NCI-H2081 treated with DMSO at 0.1 percent for 48 hours (cell line): ENCODE measurements around the gene CCDC157.
A peak's percentile ranks its signal among the peaks of the same experiment; 100 is the strongest.

ENCODE experiments used
- DNase-seq: peaks from one replicate; lab custom pipeline; 2025; lab: John Stamatoyannopoulos, UW

Gene CCDC157

GRCh38 chr22:30356449-30357235, at the start of gene CCDC157, which contains the start of gene SF3A1:
Gene CCDC157, plus strand, starts transcription at chr22:30357007. Its CDS starts 8,994 bp downstream, at chr22:30366001.
Gene SF3A1, minus strand, starts transcription at chr22:30356894. Its CDS starts 102 bp downstream, at chr22:30356792.
- peak; percentile 17 for DNase-seq

GRCh38 chr22:30307041-30307574, 49.7 kb upstream of the CCDC157 start:
- DNase-seq = no peak

DNA sequence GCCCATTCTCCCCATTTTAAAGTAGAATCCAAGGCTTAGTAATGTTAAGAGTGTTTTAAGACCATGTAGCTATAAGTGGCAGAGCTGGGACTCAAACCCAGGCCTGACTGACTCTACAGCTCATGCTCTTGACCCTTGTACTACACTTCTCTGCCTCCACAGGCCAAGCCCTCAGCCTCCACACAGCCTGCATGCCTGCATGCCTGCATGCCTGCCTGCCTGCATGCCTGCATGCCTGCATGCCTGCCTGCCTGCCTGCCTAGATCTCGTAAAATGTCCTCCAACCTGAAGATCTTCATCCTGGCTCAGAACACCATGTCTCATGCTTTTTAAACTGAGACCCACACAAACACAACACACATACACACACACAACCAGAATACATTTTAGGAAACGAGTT, 48.7 kb upstream of the CCDC157 start:
- DNase-seq = no peak

- no peak for DNase-seq
These were observed 48.1 kb upstream of the CCDC157 start for GRCh38 chr22:30308518-30309230.

DNA sequence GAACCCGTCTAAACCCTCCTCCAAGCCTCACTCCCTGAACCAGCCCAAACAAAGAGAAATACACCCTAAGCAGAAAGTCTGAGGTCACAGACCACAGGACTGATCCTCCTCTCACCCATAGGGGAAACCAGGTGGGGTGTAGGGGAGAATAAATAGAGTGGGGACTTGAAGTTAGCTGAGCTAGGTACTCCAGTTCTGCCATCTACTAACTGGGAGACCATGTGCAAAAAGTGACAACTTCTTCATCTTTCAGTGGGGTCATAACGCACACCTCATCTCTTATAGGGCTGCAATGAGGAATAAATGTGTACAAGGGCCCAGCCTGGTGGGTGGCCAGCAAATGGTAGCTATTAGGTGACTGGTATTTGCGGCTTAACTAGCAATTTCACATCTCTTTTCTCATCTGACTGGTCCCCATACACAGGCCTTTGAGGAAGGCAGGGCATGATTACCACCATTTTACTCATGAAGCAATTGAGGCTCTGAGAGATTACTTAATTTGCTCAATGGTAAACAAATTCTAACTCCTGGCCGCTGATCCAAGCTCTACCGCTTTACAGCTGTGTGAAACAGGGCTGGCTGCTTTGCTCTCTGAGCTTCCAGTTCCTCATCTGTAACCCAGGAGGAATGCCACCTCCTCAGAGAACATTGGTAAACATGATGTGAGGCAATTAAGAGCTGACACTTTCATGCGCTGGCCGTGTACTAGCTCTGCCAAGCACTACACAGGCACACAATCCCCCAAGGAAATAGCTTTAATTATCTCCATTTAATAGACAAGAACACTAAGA, 46.7 kb upstream of the CCDC157 start:
- no peak for DNase-seq

DNA sequence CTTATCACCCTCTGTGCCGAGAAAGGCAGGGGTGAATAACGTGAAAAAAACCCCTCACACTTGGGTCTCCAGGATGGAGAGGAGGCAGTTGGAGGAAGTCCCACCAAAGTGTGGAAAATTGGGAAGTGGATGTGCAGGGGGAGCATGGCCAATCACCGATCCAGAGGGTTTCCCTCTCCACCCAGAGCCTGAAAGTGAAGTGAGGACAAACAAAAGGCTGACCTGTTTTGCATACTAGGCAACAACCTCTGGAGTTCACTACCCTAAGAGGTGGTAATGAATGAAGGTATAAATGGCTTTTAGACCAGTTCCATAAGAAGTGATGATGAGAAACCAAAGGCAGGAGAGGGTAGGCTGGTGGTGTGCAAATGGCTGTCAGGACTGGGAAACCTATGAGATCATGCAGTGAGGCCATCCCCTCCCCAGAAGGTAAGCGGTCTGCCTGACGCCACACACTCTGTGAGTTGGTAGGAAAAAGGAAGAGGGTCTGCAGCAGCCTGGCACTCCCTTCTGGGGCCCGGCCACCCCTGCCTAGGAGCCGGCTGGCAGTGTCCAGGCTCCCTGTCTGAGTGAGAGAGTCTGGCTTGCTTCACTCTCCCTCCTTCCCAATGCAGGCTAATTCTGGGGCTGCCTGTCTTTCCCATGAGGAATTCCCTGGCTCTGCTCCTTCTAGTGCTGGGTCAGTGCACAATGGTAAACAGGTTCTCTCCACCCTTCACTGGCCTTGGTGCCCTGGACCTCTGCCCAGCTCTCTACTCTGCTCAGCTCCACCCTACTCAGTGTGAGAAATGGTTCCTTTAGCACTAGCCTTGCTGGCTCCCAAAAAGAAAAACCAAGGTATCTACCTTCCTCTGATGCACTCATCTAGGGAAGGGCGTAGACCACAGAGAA, 45.7 kb upstream of the CCDC157 start:
- no peak for DNase-seq

GRCh38 chr22:30312053-30312452, 44.8 kb upstream of the CCDC157 start:
- no peak for DNase-seq

GRCh38 chr22:30313527-30314363, 43.1 kb upstream of the CCDC157 start:
- no peak for DNase-seq

DNA sequence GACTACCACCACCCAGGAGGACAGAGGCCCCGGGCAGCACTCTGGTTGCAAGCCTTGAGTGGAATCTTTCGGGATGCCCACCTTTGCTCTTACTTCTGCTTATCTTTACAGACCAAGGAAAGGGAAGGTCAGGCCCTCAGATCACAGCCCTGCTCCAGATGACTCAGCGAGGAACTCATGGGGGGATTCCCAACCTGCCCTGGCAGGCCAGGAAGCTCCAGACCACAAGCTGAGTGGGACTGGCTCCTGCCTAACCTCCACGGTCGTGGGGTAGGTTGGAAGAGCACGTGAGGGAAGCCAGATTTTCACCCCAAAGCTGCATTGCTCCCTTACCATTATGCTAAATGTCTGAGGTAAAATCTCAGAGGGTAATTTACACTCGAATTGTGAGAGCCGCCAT, 41.9 kb upstream of the CCDC157 start:
- DNase-seq = no peak

GRCh38 chr22:30315962-30316576, 40.7 kb upstream of the CCDC157 start:
- DNase-seq = no peak

DNA sequence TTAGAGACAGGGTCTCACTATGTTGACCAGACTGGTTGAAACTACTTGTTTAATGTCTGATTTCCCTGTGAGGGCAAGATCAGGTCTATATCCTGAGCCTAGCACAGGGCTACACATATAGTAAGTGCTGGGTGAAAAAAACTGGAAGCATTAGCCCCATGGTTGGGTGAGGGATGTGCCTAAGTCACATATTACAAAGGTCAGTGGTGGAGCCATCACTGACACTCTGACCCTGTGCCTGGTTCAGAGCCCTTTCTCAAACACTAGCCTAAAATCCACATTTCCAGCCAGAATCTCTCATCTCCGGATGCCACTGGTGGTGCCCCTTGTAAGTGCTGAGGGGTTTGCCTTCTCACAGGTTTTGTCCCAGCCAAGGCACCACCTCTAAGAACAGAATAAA, 39.0 kb upstream of the CCDC157 start:
- no peak for DNase-seq

- DNase-seq = no peak
These were observed 37.9 kb upstream of the CCDC157 start for GRCh38 chr22:30318799-30319419.

DNA sequence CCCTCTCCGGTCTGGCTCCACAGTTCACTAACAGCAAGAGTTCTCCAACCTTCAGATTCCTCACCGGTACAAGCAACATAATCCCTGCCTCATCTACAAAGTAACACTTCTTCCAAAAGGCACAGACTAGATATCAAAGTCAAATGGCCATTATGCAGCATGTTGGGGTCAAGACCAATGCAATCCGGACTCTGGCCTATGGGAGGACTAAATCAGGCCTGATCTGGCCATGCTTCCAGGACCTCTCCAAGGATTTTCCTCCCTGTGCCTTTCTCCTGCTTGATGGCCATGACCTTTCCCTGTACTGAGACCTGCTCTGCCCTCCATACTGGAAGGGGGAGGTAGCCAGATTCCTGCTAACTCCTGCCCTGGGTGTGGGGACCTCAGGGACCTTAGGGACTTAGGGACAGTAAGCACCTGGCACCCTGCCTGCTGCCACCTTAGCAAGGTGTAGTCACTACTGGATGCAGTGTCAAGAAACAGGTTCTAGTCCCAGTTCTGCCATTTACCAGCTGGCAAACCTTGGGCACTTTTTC, 36.7 kb upstream of the CCDC157 start:
- no peak for DNase-seq

GRCh38 chr22:30321461-30321860, 35.3 kb upstream of the CCDC157 start:
- DNase-seq = no peak

GRCh38 chr22:30323246-30323645, 33.6 kb upstream of the CCDC157 start:
- DNase-seq = no peak

DNA sequence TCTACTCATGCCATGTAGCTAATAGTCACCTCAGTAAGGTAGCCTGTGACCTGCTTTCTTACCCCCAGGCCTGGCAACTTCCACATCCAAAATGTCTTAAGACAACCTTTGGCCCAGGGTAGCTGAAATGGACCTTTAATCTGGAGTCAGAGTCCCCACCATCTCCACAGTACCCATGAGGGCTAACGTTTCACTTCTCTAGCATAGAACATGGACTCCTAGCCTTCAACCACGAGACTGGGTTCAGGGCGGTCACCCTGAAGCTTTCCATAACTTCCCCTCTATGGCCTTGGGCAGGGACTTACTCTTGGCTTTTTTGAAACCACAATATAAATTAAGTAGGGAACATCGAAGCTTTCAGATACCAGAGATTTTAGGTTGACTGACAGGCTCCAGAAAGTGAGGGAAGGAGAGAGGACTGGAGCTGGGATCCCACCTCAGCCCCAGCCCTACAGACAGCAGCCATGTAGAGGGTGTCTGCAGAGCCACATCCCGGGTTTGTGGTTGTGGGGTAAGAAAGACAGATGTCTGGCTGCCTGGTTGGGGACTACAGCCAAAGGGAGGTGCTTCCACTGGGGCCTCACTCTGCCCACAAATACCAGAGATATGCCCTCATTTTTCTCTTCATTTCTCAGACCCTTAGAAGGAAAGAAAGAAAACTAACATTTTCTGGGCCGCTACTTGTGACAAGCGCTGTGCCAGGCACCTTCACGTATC, 32.6 kb upstream of the CCDC157 start:
- no peak for DNase-seq

- DNase-seq = no peak
These were observed 31.6 kb upstream of the CCDC157 start for GRCh38 chr22:30325065-30325720.

DNA sequence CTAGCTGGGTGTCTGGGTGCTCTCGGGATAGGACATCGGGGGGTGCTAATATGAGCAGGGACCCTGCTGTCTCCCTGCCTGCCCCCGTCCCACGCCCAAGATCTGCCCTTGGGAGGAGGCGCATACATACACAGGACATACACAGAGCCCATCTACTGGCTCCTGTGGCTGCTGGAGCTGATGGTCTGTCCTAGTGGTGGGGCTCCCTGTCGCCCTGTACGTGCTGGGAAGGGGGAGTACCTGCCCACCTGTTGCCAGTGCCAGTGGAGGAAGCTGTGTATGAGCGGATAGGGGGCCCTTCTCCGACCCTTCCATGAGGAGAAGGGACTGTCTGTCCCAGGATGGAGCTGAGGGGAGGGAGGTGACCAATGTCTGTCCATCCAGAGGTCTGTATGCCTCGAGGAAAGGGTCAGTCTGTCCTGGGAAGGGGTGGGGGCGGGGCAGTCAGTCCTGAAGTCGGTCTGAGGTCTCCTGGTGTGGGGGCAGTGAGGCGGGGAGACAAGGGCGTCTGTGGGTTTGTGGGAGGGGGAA, 31.0 kb upstream of the CCDC157 start:
- DNase-seq = no peak
